ENCODE measurements around the gene BUD31.
A peak's percentile ranks its signal among the peaks of the same experiment; 100 is the strongest.

Gene BUD31

GRCh38 chr7:99461221-99461620 is 52.5 kb downstream of the BUD31 start:
- no peak for TF ChIP-seq CTCF (IDR thresholded peaks at IDR 0.05; ENCODE audit: low read depth, low read length)

GRCh38 chr7:99465421-99465768 is 56.6 kb downstream of the BUD31 start:
- no peak for DNase-seq (ENCODE audit: low read depth, low spot score)
- no peak for TF ChIP-seq CTCF (IDR thresholded peaks at IDR 0.05; ENCODE audit: low read depth, low read length)
- H3K4me3 ChIP-seq (ENCODE audit: low read depth, low read length), result peak overlapping the region; percentile 75
- in situ Hi-C loops (cut with HindIII; ENCODE audit: low sequenced_read_pairs), result no loop called here

More at GRCh38 chr7:99461221-99461620, 52.5 kb downstream of the BUD31 start:
- DNase-seq (ENCODE audit: low read depth, low spot score), result no peak
- in situ Hi-C loops (cut with HindIII; ENCODE audit: low sequenced_read_pairs), result no loop called here
- H3K4me3 ChIP-seq (ENCODE audit: low read depth, low read length), result no peak overlapping the region

- DNase-seq (ENCODE audit: low read depth, low spot score), result no peak
- no peak for TF ChIP-seq CTCF (IDR thresholded peaks at IDR 0.05; ENCODE audit: low read depth, low read length)
- in situ Hi-C loops (cut with HindIII; ENCODE audit: low sequenced_read_pairs), result no loop called here
- no peak overlapping the region for H3K4me3 ChIP-seq (ENCODE audit: low read depth, low read length)
Measured at GRCh38 chr7:99468336-99468918, 59.7 kb downstream of the BUD31 start.

Measured in astrocyte of the spinal cord (primary cell).